G401 (cell line): Measurements from ENCODE around the gene DDX60. TPM values are rescaled to one million over a fixed set of nuclear protein-coding genes. Genes with fewer than 3 reads are reported as not detected.
"Not testable (repeated sequence)": the region's sequence is repeated elsewhere in the genome, so short reads cannot be mapped to it uniquely, and the experiment has no call there.

ENCODE experiments used
- DNase-seq: peaks from one replicate; pipeline ENCODE4 v3.0.0-alpha.2; 2015; ENCODE audit warnings: low spot score
- in situ Hi-C: cut with HindIII; loops from 2 replicates; pipeline ENCODE4 v1.10.0; 2016; ENCODE audit warnings: low sequenced_read_pairs, mixed read lengths
- total RNA-seq: library from RNA; depleted of rRNA; stranded (reverse); fragments of >200 nt; shearing (Covaris generic); gene quantifications from 2 replicates; pipeline ENCODE4 v1.2.3, GENCODE V29; 2014; rRNA removed

The DDX60 gene, protein sequence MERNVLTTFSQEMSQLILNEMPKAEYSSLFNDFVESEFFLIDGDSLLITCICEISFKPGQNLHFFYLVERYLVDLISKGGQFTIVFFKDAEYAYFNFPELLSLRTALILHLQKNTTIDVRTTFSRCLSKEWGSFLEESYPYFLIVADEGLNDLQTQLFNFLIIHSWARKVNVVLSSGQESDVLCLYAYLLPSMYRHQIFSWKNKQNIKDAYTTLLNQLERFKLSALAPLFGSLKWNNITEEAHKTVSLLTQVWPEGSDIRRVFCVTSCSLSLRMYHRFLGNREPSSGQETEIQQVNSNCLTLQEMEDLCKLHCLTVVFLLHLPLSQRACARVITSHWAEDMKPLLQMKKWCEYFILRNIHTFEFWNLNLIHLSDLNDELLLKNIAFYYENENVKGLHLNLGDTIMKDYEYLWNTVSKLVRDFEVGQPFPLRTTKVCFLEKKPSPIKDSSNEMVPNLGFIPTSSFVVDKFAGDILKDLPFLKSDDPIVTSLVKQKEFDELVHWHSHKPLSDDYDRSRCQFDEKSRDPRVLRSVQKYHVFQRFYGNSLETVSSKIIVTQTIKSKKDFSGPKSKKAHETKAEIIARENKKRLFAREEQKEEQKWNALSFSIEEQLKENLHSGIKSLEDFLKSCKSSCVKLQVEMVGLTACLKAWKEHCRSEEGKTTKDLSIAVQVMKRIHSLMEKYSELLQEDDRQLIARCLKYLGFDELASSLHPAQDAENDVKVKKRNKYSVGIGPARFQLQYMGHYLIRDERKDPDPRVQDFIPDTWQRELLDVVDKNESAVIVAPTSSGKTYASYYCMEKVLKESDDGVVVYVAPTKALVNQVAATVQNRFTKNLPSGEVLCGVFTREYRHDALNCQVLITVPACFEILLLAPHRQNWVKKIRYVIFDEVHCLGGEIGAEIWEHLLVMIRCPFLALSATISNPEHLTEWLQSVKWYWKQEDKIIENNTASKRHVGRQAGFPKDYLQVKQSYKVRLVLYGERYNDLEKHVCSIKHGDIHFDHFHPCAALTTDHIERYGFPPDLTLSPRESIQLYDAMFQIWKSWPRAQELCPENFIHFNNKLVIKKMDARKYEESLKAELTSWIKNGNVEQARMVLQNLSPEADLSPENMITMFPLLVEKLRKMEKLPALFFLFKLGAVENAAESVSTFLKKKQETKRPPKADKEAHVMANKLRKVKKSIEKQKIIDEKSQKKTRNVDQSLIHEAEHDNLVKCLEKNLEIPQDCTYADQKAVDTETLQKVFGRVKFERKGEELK (N-terminal part only)
- total RNA-seq: 0.06 TPM in 1 of 2 replicates, not detected in the other

DNA sequence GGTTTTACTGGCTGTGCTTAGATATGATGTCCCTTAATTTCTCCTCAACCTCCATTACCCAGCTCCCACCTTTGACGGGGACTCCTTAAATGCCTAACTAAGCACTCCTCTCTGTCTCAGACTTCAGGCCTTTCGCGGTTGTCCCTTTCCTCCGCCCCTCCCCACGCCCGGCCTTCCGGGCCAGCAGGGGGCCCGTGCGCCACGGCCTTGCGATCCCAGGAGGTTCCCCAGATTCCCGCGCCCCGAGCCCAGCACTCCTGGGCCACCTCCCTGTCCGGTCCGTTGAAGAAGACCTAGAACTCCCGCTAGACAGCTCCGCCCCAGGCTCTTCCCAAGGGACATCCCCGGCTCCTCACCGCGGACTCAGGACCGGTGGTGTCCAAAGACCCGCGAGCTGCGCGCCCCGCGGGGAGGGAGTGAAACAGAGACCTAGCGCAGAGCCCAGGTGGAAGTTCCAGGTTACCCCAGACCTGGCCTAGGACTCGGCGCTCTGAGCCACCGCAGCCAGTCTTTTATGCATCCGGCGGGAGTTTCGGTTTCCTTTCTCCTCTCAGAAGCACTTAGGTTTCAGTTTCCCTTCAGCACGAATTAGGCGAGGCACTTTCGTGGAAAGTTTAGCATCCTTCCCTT is at the start of gene DDX60:
DDX60 (minus strand) TSS at position 487 of the 630 bp plus-strand sequence. CDS start 7,493 bp downstream, outside the sequence.
- peak; percentile 10 for DNase-seq
- in situ Hi-C loops: no loop called here

DNA sequence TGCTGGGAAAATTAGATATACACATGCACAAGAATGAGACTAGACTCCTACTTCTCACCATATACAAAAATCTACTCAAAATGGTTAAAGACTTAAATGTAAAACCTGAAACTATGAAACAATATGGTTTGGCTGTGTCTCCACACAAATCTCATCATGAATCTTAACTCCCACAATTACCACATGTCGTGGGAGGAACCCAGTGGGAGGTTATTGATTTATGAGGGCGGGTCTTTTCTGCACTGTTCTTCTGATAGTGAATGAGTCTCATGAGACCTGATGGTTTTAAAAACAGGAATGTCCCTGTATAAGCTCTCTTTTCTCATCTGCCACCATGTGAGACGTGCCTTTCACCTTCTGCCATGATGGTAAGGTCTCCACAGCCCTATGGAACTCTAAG is 48.5 kb upstream of the DDX60 start:
- in situ Hi-C loops: no loop called here
- DNase-seq: no peak

DNA sequence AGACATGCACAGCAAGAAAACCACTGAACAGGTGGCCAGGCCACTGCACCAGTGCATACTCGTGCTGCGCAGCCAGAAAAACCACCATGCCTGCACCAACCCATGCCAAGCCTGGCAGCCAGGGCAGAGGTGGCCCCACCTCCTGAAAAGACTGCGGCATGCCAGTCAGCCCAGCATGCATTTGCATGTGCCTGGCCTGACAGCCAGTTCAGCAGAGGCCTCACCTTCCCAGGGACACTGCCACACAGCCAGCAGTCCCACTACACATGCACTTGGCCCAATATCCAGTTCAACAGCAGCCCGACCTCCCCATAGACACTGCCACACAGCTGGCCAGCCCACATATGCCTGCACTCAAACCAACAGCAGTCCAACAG is 43.5 kb upstream of the DDX60 start:
- in situ Hi-C loops: no loop called here

DNA sequence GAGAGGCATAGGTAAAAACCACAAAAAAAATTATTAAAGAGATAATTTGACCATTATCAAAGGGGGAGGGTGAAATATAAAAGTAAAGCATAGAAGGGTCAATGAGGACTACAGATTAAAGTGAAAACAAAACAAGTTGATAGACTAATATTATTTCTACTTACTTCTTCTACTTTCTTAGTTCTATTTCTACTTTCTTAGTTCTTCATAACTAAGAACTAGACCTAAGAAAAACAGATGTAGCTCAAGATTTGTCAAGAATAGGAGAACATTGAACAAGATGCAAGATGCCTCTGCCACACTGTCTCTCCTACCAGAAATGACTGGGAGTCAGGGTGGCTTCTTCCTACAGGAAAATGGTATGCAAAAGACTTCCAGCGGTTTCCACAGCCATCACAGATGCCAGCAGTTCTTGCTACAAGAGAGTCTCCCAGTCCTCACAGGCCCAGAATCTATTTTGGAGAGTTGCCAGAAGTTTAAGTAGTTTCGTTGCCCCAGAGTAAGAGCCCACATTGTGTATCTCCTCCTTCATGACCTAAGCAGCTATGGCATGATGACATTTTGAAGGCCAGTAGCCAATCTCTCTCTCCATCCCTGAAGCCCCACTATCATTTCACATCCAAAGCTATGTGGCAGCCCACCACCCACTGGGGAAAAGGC is 42.9 kb upstream of the DDX60 start:
- in situ Hi-C loops: no loop called here
- no peak for DNase-seq

More for the DNA sequence above, 43.5 kb upstream of the DDX60 start:
- DNase-seq: no peak

DNA sequence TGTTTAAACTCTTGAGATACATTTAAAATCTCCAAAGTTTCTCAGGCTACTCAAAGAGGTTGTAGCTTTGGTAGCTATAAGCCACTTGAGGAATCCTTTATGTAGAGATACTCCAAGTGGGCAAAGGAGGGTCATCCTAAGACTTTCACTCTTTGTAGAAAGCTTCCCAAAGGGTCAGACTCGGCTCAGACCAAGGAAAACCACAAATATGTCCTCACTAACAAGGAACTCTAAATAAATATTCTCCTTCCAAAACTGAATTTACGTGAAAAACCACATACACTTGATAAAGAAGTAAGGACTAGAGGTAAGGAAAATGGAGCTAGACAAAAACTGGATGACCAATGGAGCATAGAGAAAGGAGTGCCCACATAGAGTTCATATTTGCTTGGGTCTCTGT is 41.7 kb upstream of the DDX60 start:
- DNase-seq: no peak
- in situ Hi-C loops: no loop called here

DNA sequence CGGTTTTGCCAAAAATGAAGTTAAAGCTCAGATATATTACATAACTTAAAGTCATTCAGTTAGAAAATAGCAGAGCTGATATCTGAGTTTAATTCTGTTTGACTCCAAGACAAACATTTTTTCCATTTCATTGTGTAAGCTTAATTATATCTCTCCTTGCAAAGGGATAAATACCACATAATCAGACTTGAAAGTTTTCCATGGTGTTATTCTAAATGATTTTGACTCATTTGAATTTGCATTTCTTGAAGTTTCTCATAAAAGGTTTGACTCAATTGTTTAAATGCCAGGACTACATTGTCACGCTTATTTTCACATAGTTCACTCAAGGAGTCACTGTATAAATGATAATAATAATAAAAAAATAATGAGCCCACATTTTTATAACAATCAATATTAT is 39.4 kb upstream of the DDX60 start:
- in situ Hi-C loops: no loop called here

DNA sequence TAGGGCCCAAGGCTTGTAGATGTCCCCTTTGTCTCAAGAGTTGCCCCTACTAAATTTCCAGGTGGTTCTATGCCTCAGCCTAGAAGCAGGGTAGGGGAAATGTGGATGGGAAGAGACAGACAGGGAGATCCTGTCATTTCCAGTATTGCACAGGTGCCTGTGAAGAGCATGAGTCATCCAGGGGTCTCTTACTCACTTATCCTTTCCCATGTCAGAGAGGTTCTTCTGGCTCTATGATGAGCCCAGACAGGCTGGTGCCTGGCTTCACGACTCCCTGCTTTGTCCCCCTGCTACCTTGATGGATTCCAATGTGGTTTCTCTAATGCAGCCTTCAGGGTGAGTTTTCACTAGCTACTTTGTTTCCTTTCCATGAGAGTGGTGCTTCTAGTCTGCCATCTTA is 35.2 kb upstream of the DDX60 start:
- no peak for DNase-seq
- in situ Hi-C loops: no loop called here

More for the DNA sequence above, 39.4 kb upstream of the DDX60 start:
- DNase-seq: no peak

DNA sequence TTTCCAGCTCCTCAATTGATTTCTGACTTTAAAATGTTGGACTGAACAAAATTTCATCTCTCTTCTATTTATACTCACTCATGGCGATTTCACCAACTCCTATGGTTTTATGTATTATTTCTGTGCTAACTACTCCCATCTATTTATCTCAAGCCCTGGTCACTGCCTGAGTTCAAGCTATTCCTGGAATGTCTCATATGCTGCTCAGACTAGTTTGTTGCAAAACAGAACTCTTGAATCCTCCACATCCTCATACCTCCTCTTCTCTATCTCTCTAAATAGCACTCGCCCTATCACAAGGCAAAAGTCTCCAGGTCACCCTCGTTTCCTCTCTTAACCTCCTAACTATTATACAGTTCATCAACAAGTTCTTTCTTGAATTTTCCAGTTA is 19.0 kb upstream of the DDX60 start:
- in situ Hi-C loops: no loop called here

DNA sequence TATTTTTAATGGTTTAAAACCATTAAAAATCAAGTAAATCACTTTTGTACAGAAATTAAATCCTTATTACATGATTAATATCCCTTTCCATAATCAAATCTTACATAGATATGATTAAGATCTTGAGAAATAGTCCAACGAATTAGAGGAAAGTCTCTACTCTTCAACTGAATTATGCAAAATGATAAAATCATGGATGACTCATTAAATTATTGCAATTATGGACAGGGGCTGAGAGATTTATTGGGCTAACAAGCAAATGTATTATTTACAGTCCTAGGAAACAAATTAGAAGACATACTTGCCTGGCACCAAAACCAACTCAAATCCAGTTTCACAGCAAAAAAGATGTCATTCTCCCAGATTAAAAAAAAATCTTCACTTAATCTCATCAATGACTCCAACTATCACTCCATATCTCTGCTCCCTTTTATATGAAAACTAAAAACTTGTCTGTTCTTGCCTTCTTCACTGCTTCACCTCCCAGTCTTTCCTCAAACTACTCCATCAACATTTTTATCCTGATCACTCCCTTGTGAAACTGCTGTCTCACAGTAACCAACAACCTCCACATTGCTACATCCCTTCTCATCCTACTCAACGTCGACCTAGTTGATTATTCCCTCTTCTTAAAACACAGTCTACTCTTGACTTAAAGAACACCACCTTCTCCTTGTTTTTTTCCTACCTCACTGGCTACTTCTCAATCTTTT is 18.4 kb upstream of the DDX60 start:
- in situ Hi-C loops: no loop called here
- DNase-seq: no peak

More for the DNA sequence above, 19.0 kb upstream of the DDX60 start:
- no peak for DNase-seq

DNA sequence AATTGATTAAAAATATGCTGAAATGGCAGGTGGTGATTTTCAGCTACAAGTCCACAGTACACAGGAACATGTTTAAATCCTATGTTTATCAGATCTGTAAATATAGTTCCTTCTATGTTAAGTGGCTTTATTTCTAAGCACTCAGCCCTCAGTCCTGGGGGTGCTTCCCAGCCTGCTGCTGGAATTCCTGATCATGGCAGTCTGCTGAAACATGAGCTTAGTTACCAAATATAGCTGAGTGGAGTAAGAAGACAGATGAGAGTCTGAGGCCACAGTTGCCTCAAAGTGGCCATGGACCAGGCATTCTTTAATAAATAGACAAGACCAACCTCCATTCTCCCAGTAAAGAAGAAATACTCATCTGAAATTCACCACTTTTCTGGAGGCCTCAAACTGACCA is 17.1 kb upstream of the DDX60 start:
- in situ Hi-C loops: no loop called here

DNA sequence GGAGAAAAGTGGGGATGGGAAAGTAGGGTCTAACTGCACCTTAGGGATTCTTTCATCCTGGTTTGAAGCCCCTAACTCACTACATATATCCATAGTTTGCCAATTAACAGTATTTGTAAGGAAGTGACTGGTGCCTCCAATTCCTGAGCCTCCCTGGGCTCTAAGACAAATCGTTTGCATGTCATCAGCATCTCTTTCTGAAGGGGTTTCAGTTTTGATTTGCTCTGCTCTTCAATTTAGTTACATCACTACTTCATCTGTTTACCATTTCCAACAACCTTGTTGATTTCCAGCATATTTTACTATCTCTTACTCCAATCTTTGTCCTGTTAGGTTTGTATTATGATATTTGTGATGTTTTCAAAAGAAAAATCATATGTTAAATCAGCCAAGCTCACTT is 15.5 kb upstream of the DDX60 start:
- DNase-seq: no peak
- in situ Hi-C loops: no loop called here

More for the DNA sequence above, 17.1 kb upstream of the DDX60 start:
- DNase-seq: no peak

DNA sequence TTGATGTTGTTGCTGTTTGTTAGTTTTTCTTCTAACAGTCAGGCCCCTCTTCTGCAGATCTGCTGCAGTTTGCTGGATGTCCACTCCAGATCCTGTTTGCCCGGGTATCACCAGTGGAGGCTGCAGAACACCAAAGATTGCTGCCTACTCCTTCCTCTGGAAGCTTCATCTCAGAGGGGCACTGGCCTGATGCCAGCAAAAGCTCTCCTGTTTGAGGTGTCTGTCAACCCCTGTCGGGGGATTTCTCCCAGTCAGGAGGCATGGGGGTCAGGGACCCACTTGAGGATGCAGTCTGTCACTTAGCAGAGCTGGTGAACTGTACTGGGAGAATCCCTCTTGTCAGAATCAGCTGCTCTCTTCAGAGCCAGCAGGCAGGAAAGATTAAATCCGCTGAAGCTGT is 12.0 kb upstream of the DDX60 start:
- in situ Hi-C loops: not testable (repeated sequence)

DNA sequence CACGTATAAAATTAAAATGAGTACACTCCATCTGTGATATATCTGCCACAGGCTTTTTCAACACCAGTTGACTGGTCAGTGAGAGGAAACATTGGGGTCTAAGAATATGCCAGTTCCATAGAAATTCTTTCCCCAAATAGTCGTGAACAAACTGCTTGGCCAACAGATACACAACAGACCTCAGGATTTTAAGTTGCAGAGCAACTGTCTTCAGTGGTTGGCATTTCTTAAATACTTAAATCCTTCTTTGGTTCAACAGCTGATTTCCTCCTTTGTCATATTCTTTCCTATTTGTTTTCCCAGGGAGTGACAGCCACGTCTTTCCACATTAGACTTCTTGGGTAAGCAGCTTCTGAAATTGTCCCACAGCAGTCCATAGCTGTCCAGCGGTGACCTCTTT is 7.0 kb upstream of the DDX60 start:
- in situ Hi-C loops: no loop called here
- DNase-seq: no peak

More for the DNA sequence above, 12.0 kb upstream of the DDX60 start:
- DNase-seq: not testable (repeated sequence)

DNA sequence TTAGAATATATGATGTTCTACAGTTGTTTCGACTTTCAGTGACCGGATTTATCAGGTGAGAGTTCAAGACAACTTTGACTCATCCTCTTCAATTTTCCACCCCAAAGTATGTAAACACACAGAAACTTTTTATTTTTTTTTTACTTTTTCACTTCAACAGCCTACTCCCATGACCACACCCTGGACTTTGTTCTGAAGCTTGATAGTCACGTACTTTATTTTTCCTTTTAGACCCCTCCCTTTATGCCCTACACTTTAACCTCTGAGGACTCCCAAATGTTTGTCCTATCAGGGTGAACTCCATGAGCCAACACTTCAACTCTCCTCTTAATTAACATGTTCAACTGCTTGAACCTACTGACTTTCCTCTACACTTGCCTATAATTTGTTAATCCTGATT is 2.5 kb upstream of the DDX60 start:
- in situ Hi-C loops: no loop called here
- DNase-seq: no peak

DNA sequence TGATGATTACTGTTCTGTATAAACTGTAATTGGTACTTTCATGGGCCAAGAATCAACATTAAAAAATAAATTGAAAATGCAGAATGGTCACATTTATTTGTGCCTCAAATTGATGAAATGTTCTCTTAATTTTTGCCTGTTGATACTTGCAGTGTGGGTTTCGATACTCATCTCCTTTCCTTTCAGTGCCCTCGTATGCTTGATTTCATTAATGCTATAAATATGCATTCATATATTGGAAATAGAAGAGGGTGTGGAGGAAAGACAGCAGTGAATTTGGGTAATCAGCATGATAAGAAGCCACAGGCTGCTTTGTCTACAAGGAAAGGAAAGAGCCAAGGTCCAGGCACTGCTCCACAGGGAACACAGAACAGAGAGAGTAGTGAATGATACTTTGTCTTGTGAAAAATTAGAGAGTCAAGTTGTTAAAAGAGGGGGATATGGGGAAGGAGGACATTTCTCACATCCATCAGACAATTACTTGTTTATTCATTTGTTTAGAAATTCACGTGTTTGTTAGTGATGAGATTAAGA is 1.0 kb upstream of the DDX60 start:
- in situ Hi-C loops: no loop called here
- no peak for DNase-seq

DNA sequence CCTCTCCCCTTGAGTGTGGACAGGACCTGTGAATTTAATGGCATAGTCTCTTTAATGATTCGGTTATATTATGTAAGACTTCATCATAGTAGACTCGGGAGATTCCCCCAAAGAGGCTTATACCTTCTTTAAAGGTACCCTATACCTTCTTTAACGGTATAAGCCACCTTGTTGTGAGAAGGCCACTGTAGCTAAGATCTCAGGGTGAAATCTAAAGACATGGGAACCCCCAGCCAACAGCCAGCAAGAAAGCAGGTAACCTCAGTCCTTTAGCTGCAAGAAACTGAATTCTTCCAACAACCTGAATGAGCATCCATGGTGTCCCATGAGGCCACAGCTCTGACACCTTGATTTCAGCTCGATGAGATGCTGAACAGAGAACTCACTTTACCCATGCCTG is 931 bp downstream of the DDX60 start:
- no peak for DNase-seq
- in situ Hi-C loops: no loop called here

DNA sequence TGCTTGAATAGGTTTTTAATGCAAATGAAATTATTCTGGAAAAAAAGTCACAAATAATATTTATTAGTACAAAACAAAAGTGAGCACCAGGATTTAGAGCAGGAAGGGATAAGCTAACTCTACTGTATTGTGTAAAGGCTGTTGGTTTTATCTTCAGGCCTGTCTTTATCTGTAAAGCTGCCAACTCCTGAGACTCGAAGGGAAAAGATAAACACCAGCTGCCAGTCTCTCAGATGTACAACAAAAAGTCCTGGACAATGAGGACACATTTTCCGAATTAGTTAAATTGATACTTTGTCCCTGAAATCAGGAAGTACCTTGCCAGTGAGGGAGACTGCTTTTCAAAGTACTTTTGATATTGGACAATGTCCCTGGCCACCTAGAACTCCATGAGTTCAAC is 8.8 kb downstream of the DDX60 start:
- DNase-seq: no peak
- in situ Hi-C loops: no loop called here

DNA sequence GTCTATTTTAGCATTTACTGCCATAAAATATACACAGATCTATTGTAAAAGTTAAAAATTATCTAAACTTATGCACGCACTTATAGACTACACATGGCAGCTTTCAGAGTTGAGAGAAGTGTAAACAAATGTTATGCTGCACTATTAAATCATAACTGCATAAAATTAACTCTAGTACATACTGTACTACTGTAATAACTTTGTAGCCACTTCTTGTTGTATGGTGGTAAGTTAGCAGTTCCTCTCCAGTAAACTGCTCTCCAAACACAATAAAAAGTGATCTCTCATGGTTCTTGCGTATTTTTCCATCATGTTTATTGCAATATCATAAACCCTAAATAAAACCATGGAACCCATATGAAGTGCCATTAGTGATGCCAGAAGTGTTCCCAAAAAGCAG is 9.6 kb downstream of the DDX60 start:
- no peak for DNase-seq
- in situ Hi-C loops: no loop called here
